ENCODE measurements around the gene LIMS3.
"Not testable (repeated sequence)": the region's sequence is repeated elsewhere in the genome, so short reads cannot be mapped to it uniquely, and the experiment has no call there.

- not testable (repeated sequence) for TF ChIP-seq EZH2 (IDR thresholded peaks at IDR 0.05; ENCODE audit: low read length, missing control alignments); CTCF (conservative IDR thresholded peaks at IDR 0.05 in 1 of 2, IDR thresholded peaks at IDR 0.05 in 1 of 2; ENCODE audit: low read depth in 1 of 2, low read length in 2 of 2)
Observed at GRCh38 chr2:109871129-109871751, 27.2 kb upstream of the LIMS3 start.
